Transverse colon (tissue), 3 donors: Measurements from ENCODE around the gene PLAAT1.

Experiments
- EP300 ChIP-seq: sonication (generic); formaldehyde crosslinking; IDR thresholded peaks from one replicate; pipeline ENCODE4 v1.6.1; 2017; ENCODE audit warnings: antibody characterized with exemption, low read depth
- POLR2A ChIP-seq: fragments of 450-650 bp; IDR thresholded peaks from one replicate; pipeline ENCODE4 v1.6.1; 2016; ENCODE audit warnings: antibody characterized with exemption, mild to moderate bottlenecking, moderate library complexity
- TF ChIP-seq, protein P1 (sequence below), 5 experiments: fragments of 200-600 bp in 3 of 5; fragments of 450-650 bp in 2 of 5; sonication (generic) in 3 of 5; IDR thresholded peaks; 1 replicate in 2 of 5; 2 replicates in 3 of 5; pipeline ENCODE4 v1.5.1; 2016 to 2017; ENCODE audit warnings: antibody characterized with exemption in 5 of 5, inconsistent platforms in 3 of 5, mild to moderate bottlenecking in 2 of 5, moderate library complexity in 1 of 5

DNA sequence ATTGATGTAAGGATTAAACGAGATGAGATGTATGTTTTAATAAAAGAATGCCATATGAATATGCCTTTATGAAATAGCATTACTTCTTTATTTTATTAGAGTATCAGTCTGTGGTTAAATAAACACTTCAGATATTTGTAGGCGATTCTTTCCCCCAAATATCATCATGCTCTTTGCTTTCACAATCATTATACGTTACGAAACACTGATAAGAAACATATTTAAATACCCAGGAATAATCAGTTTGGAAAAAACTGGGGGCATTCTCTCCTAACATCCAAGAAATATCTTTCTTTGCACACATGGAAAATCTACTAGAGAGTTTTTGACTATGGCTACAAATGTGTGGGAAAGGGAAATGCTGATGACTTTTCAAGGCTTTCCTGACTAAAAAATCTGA is 4.4 kb upstream of the PLAAT1 start:
- TF ChIP-seq, protein P1, sequence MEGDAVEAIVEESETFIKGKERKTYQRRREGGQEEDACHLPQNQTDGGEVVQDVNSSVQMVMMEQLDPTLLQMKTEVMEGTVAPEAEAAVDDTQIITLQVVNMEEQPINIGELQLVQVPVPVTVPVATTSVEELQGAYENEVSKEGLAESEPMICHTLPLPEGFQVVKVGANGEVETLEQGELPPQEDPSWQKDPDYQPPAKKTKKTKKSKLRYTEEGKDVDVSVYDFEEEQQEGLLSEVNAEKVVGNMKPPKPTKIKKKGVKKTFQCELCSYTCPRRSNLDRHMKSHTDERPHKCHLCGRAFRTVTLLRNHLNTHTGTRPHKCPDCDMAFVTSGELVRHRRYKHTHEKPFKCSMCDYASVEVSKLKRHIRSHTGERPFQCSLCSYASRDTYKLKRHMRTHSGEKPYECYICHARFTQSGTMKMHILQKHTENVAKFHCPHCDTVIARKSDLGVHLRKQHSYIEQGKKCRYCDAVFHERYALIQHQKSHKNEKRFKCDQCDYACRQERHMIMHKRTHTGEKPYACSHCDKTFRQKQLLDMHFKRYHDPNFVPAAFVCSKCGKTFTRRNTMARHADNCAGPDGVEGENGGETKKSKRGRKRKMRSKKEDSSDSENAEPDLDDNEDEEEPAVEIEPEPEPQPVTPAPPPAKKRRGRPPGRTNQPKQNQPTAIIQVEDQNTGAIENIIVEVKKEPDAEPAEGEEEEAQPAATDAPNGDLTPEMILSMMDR (IDR thresholded peaks at IDR 0.05): no peak
- no peak for TF ChIP-seq POLR2A
- TF ChIP-seq EP300: no peak
